Sciatic nerve (tissue), 2 donors: Measurements from ENCODE around the gene BAIAP2L2. TPM values are rescaled to one million over a fixed set of nuclear protein-coding genes. Genes with fewer than 3 reads are reported as not detected.
"Not testable (repeated sequence)": the region's sequence is repeated elsewhere in the genome, so short reads cannot be mapped to it uniquely, and the experiment has no call there.

Experiments used
- ATAC-seq: fragments of 200-7000 bp; cut with Tn5 transposase; one replicate; pipeline ENCODE4 v1.9.1; 2020; ENCODE audit warnings: mild to moderate bottlenecking, moderate library complexity
- DNase-seq: peaks from one replicate; pipeline ENCODE4 v3.0.0-alpha.2; 2020; ENCODE audit warnings: low spot score
- intact Hi-C: fragments of 100-400 bp; cut with DNase I; formaldehyde crosslinking; loops from one replicate; pipeline ENCODE4 v1.14.2; 2022
- total RNA-seq: library from RNA; stranded (reverse); fragmentation: NEBNext Ultra II Directional; extraction: Animal tissue kit (Norgen Biotek cat#: 25700); gene quantifications from one replicate; pipeline ENCODE4 v1.2.1, GENCODE V29; 2021
- donor health status: DM: no; HTN: no; CAD: no.
- donor health status: DM: no; HTN: no; CAD: no.

Gene BAIAP2L2
- total RNA-seq, 1 donor from 2014 or later, result 1.6 TPM

- DNase-seq (no peak), ATAC-seq (no peak)
- intact Hi-C loops, result no loop called here
Measured at GRCh38 chr22:38086001-38086845, 24.3 kb downstream of the BAIAP2L2 start.

- no peak for ATAC-seq
- no peak for DNase-seq
- intact Hi-C loops, result no loop called here
Measured at GRCh38 chr22:38085501-38085900, 25.0 kb downstream of the BAIAP2L2 start.

GRCh38 chr22:38085056-38085455 is 25.4 kb downstream of the BAIAP2L2 start:
- intact Hi-C loops, result no loop called here
- no peak for ATAC-seq

DNA sequence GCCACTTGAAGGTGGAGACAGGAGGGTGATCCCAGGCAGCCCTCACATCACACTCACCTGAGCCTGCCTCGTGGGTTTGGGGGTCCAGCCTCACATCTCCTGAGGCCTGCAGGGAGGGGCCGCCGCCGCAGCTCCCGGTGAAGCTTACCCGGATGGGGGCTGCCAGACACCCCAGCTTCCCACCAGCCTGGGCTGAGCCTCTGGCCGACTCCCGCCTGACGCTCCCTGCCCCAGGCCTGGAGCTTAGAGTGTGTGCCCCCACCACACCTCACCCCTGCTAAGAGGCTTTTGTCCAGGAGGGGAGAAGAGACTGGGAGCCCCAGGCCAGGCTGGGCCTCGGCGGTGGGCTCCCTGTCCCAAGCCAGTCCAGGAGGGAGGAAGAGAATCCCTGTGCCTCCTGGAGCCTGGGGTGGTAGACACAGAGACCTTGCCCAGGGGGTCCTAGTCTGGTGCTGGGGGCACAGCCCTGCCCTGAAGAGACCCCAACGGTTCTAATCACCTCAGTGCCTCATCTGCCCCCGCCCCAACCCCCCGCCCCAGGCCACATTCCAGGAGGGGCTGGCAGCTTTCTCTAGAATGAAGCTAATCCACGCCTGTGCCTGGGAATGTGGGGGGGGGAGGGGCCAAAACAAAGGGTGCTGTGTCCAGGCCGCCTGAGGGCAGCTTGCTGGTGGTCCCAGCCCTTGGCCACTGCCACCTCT is 26.4 kb downstream of the BAIAP2L2 start, which contains the start of gene SLC16A8:
TSS of gene SLC16A8 (minus strand) at position 254 of the 701 bp plus-strand sequence. CDS start 1,311 bp downstream, outside the sequence.
- ATAC-seq, result no peak
- intact Hi-C loops, result no loop called here
- no peak for DNase-seq

More at GRCh38 chr22:38085056-38085455, 25.4 kb downstream of the BAIAP2L2 start:
- no peak for DNase-seq

- no peak for ATAC-seq
- DNase-seq, result no peak
- intact Hi-C loops, result no loop called here
Measured at GRCh38 chr22:38082986-38083710, 27.3 kb downstream of the BAIAP2L2 start.

GRCh38 chr22:38081941-38082828 is 28.3 kb downstream of the BAIAP2L2 start:
- intact Hi-C loops, result no loop called here
- ATAC-seq (no peak), DNase-seq (no peak)

DNA sequence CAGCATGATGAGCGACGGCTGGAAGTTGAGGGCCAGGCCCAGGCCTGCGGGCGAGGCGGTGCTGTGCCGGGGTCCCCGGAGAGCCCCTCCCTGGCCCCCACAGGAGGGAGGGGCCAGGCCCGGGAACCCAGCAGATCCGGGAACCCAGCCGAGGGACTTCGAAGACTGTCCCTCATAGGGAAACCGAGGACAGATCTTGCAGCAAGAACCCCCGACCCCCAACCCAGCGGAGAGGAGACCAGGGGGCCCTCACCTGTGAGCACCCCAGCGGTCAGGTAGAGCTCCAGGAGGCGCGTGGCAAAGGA is 28.9 kb downstream of the BAIAP2L2 start:
- DNase-seq (no peak), ATAC-seq (peak; percentile 6)
- intact Hi-C loops, result no loop called here

DNA sequence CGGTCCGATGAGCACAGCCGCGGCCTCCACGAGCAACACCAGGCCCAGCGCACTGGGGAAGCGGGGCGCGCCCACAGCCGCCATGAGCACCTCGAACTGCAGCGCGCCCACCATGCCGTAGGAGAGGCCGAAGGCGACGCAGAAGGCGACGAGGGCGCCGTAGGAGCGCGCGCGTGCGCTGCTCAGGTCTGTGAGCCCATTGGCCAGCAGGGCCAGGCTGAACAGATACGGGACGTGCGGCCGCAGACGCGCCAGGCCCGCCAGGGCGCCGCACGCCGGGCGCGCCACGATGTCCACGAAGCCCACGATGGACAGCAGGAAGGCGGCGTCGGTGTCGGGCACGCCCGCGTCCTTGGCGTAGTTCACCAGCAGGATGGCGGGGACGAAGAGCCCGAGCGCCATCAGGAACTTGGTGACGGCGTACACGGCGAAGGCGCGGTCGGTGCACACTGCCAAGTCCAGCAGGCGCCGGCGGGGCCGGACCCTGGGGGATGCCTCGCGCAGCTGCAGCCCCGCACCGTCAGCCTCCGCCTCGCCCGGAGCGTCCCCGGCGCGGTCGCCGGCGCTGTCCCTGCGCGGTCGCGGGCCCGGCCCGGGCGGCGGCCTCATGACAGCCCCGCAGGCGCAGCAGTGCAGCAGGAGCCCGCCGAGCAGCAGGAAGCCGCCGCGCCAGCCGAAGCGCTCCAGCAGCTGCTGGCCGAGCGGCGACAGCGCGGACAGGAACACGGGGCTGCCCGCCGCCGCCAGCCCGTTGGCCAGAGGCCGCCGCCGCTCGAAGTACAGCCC is 29.4 kb downstream of the BAIAP2L2 start:
- intact Hi-C loops, result no loop called here
- ATAC-seq, result peak; percentile 59
- DNase-seq, result no peak

DNA sequence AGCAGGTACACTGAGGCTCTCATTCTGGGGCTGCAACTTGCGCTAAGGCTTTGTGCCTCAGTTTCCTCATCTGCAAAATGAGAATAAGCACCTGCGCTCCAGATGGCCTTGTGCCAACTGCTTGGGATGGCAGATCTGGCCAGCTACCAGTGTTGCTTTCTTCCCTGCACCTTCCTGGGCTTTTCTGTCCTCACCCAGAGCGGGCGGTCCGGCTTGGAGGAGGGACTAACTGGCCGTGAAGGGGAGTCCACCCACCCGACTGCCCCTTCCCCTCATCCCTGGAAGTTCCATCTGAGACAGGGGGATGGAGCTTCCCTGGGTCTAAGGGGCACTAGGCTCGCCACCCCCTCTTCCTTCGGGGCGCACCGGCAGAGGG is 30.0 kb downstream of the BAIAP2L2 start:
- no peak for ATAC-seq
- intact Hi-C loops, result no loop called here
- no peak for DNase-seq

- DNase-seq, result no peak
- intact Hi-C loops, result no loop called here
Measured at GRCh38 chr22:38079804-38080203, 30.7 kb downstream of the BAIAP2L2 start.

GRCh38 chr22:38079208-38079607 is 31.3 kb downstream of the BAIAP2L2 start:
- DNase-seq, ATAC-seq, intact Hi-C loops: not testable (repeated sequence)

More at GRCh38 chr22:38079804-38080203, 30.7 kb downstream of the BAIAP2L2 start:
- ATAC-seq, result no peak

- ATAC-seq, result no peak
- no peak for DNase-seq
- intact Hi-C loops, result no loop called here
Measured at GRCh38 chr22:38078046-38078840, 32.2 kb downstream of the BAIAP2L2 start.

GRCh38 chr22:38077595-38077994 is 32.9 kb downstream of the BAIAP2L2 start:
- intact Hi-C loops, result no loop called here
- ATAC-seq (no peak), DNase-seq (no peak)

DNA sequence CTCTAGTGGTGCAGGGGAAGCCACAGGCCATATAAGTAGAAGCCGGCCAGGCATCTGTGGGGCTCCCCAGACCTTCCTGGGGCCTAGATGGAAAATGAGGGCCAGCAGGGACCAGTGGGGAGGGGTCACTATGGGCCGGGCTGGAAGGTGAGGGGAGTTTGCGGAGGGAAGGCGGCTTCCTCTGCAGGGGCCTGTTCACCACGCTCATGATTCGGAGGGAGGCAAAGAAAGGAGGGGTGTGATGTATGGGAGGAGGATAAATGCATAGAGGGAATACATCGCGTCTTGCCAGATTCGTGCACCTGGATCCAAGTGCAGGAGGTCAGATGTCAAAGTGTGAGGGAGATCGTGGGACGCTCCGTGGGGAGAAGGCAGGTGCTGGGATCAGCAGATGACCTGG is 33.4 kb downstream of the BAIAP2L2 start:
- intact Hi-C loops, result no loop called here

DNA sequence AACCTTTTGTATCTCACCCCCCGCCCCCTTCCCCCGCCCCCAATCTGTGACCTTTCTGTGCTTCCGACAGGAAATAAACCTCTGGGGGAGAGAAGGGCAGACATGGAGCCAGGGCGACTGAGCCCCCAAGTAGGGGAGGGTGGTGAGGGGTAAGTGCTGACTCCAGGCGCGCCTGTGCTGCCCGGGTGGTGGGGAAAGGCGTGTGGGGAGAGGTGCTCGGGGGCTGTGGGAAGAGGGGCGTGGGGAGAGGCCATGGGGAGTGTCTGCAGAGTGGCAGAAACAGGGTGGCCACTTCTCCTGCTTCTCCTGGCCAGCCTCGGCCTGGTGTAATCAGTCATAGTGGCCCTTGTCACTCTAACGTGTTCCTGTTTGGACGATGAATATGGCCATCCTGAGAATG is 34.5 kb downstream of the BAIAP2L2 start:
- intact Hi-C loops, result no loop called here
- ATAC-seq (no peak), DNase-seq (no peak)

More for the DNA sequence above, 33.4 kb downstream of the BAIAP2L2 start:
- ATAC-seq, result no peak
- no peak for DNase-seq

- no peak for ATAC-seq
- intact Hi-C loops, result no loop called here
- DNase-seq, result no peak
Measured at GRCh38 chr22:38075105-38075825, 35.2 kb downstream of the BAIAP2L2 start.
